Mesendoderm (in vitro differentiated cells): Measurements from ENCODE around the gene FRMD3.

ENCODE experiments used
- DNase-seq: peaks from one replicate; pipeline ENCODE4 v3.0.0; 2013
- H2AK5ac ChIP-seq: 2 replicates; pipeline ENCODE4 v1.6.1; 2013; ENCODE audit warnings: low read length, inconsistent platforms
- H2BK120ac ChIP-seq: 2 replicates; pipeline ENCODE4 v1.6.1; 2013; ENCODE audit warnings: low read depth, mild to moderate bottlenecking, low read length, moderate library complexity, mixed read lengths
- H2BK15ac ChIP-seq: replicated peaks from 2 replicates; pipeline ENCODE4 v1.6.1; 2013; ENCODE audit warnings: low read depth, mild to moderate bottlenecking, moderate library complexity
- H2BK5ac ChIP-seq: 2 replicates; pipeline ENCODE4 v1.6.1; 2013; ENCODE audit warnings: low read length, inconsistent platforms
- H3K18ac ChIP-seq: 2 replicates; pipeline ENCODE4 v1.6.1; 2013; ENCODE audit warnings: mild to moderate bottlenecking, low read length, mixed read lengths
- H3K23ac ChIP-seq: one replicate; pipeline ENCODE4 v1.6.1; 2013; ENCODE audit warnings: low read length
- H3K27ac ChIP-seq: 2 replicates; pipeline ENCODE4 v1.5.1; 2013; ENCODE audit warnings: low read depth, mild to moderate bottlenecking, inconsistent platforms, low read length, moderate library complexity
- H3K27me3 ChIP-seq: 2 replicates; pipeline ENCODE4 v1.6.1; 2013; ENCODE audit warnings: low read length, control low read depth, mild to moderate bottlenecking, inconsistent platforms; ENCODE audit not compliant: insufficient read depth, poor library complexity
- H3K36me3 ChIP-seq: 2 replicates; pipeline ENCODE4 v1.6.1; 2013; ENCODE audit warnings: low read length, inconsistent platforms; ENCODE audit not compliant: control insufficient read depth, insufficient read depth
- H3K4ac ChIP-seq: one replicate; pipeline ENCODE4 v1.6.1; 2013; ENCODE audit warnings: low read depth, mild to moderate bottlenecking, low read length, moderate library complexity
- H3K4me1 ChIP-seq: 2 replicates; pipeline ENCODE4 v1.6.1; 2013; ENCODE audit warnings: low read depth, low read length, inconsistent platforms; ENCODE audit not compliant: control insufficient read depth
- H3K4me2 ChIP-seq: 2 replicates; pipeline ENCODE4 v1.6.1; 2013; ENCODE audit warnings: low read length
- H3K4me3 ChIP-seq: 2 replicates; pipeline ENCODE4 v1.5.1; 2013; ENCODE audit warnings: mild to moderate bottlenecking, low read length
- H3K56ac ChIP-seq: one replicate; pipeline ENCODE4 v1.6.1; 2013; ENCODE audit warnings: low read length
- H3K79me1 ChIP-seq: 2 replicates; pipeline ENCODE4 v1.6.1; 2013; ENCODE audit warnings: low read length, inconsistent platforms
- H3K79me2 ChIP-seq: 2 replicates; pipeline ENCODE4 v1.6.1; 2013; ENCODE audit warnings: mild to moderate bottlenecking, low read length; ENCODE audit not compliant: control insufficient read depth, insufficient read depth
- H3K9ac ChIP-seq: 2 replicates; pipeline ENCODE4 v1.6.1; 2013; ENCODE audit warnings: low read length, inconsistent platforms
- H4K5ac ChIP-seq: one replicate; pipeline ENCODE4 v1.6.1; 2013; ENCODE audit warnings: low read length
- H4K8ac ChIP-seq: one replicate; pipeline ENCODE4 v1.6.1; 2013; ENCODE audit warnings: low read depth, mild to moderate bottlenecking, control low read depth, low read length, moderate library complexity
- WGBS: extraction: QIAGEN DNeasy Blood & Tissue Kit; methylation state at CpG from one replicate; pipeline ENCODE4 v1.1.7; 2013; ENCODE audit warnings: low lambda C conversion rate, missing lambda C conversion rate; ENCODE audit not compliant: insufficient coverage; ENCODE audit errors: extremely low coverage; 5-methylcytosine and 5-hydroxymethylcytosine counted together

Gene FRMD3

DNA sequence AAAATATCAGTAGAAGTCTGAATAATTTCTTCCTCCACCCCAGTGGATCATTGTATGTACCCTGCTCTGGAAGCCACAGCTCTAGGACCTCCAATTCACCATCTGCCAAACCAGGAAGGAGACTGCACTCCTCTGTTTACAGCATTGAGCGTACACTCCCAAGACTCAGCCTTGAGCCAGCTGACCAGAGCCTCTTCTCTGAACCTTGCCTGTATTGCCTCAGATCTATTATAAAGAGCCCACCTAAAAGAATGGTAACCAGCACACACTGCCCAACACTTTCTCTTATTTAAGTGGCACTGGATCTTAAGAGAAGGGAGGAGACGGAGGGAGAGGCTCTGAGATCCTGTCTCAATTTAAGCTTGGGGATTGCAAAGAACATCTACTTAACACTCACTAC, 257.4 kb downstream of the FRMD3 start:
- no peaks in the 10 kb centered on the region for H3K27me3 ChIP-seq
- H2BK5ac ChIP-seq = no peak overlapping the region
- H3K4ac ChIP-seq = no peak overlapping the region
- H3K9ac ChIP-seq = no peak overlapping the region
- no peaks in the 10 kb centered on the region for H3K79me1 ChIP-seq
- no peaks in the 10 kb centered on the region for H3K36me3 ChIP-seq
- H2AK5ac ChIP-seq = no peak overlapping the region
- no peak for DNase-seq
- WGBS = no CpG with 5 or more reads among the region's 2 CpGs
- no peak overlapping the region for H3K4me2 ChIP-seq
- H3K79me2 ChIP-seq = no peaks in the 10 kb centered on the region
- no peak overlapping the region for H3K18ac ChIP-seq
- H3K23ac ChIP-seq = no peak overlapping the region
- no peak overlapping the region for H3K56ac ChIP-seq
- H3K4me3 ChIP-seq = no peak overlapping the region
- no peak overlapping the region for H2BK120ac ChIP-seq
- H4K5ac ChIP-seq = no peak overlapping the region
- H2BK15ac ChIP-seq = no peak overlapping the region
- no peaks in the 10 kb centered on the region for H3K4me1 ChIP-seq
- no peak overlapping the region for H4K8ac ChIP-seq
- no peak overlapping the region for H3K27ac ChIP-seq

DNA sequence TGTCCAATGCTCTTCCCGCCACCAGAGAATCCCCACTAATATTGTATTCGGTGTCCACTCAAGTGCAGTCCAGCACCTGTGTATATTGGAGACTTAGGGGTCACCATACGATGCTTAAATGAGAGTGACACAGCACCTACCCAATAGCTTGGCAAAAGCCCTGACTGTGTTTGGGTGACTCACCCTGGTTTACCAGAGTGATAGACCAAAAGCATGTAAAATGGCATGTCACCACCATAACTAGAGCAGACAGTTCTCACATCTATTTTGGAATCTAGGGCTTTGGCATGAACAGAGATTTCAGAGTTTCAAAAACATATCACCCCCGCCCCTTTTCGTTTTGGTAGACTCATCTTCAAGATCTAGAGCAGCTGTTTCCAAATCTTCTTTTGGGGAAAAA, 257.9 kb downstream of the FRMD3 start:
- no peak overlapping the region for H3K4me2 ChIP-seq
- no peaks in the 10 kb centered on the region for H3K79me2 ChIP-seq
- no peak overlapping the region for H3K18ac ChIP-seq
- no peak overlapping the region for H3K23ac ChIP-seq
- no peak overlapping the region for H3K4me3 ChIP-seq
- no peak overlapping the region for H3K27ac ChIP-seq
- no peak overlapping the region for H2BK120ac ChIP-seq
- no peak overlapping the region for H4K5ac ChIP-seq
- no peaks in the 10 kb centered on the region for H3K79me1 ChIP-seq
- H3K4ac ChIP-seq = no peak overlapping the region
- no peaks in the 10 kb centered on the region for H3K27me3 ChIP-seq
- no CpG with 5 or more reads among the region's 5 CpGs for WGBS
- no peaks in the 10 kb centered on the region for H3K4me1 ChIP-seq
- no peak overlapping the region for H2BK5ac ChIP-seq
- H4K8ac ChIP-seq = no peak overlapping the region
- no peak overlapping the region for H2AK5ac ChIP-seq
- no peak for DNase-seq
- no peaks in the 10 kb centered on the region for H3K36me3 ChIP-seq
- no peak overlapping the region for H2BK15ac ChIP-seq
- no peak overlapping the region for H3K9ac ChIP-seq
- no peak overlapping the region for H3K56ac ChIP-seq

DNA sequence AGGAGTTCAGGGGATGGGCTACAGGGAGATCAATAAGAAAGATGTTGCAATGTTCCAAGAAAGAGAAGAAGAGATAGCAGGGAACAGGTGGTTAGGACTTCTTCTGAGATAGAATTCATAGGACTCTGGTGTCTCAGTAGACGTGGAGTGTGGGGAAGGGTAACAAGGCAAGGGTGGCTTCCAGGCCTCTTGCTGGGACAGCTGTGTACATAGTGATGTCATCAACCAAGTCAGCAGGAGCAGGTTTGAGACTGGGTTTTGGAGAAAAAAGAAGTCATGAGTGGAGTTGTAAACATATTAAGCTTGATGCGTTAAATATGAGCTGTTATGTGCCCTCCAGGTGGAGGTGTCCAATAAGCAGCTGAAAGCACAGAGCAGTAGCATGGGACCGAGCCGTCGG, 263.4 kb downstream of the FRMD3 start:
- DNase-seq = no peak
- Histone ChIP-seq H4K5ac (no peak overlapping the region), H3K4ac (no peak overlapping the region), H3K18ac (no peak overlapping the region), H2BK120ac (no peak overlapping the region), H3K79me1 (no peaks in the 10 kb centered on the region), H3K36me3 (no peaks in the 10 kb centered on the region), H3K23ac (no peak overlapping the region), H3K4me3 (no peak overlapping the region), H3K27ac (no peak overlapping the region), H3K79me2 (no peaks in the 10 kb centered on the region), H2AK5ac (no peak overlapping the region), H4K8ac (no peak overlapping the region), H2BK15ac (no peak overlapping the region), H3K9ac (no peak overlapping the region), H3K4me2 (no peak overlapping the region), H2BK5ac (no peak overlapping the region), H3K56ac (no peak overlapping the region), H3K4me1 (no peaks in the 10 kb centered on the region), H3K27me3 (no peaks in the 10 kb centered on the region)
- WGBS = no CpG with 5 or more reads among the region's 5 CpGs

DNA sequence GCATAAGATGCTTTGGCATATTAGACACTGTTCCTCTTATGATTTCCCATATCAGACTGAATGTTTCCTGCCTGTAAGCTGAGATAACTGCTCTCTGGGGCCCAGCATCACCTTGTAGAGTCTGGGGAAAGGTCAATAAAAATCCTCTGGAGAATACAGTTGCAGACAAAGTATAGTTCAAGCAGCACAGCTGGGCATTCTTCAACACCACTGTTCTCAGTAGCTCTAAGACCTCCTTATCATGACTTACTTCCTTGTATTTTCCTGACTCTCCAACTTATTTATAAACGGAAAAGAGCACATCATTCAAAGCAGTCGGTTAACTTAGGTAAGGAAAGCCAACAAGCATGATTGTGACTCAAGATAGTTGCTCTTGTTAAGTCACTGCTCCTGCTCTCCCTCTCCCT, 266.5 kb downstream of the FRMD3 start:
- no peak overlapping the region for H3K23ac ChIP-seq
- peaks cover 4% of the 10 kb centered on the region for H3K4me1 ChIP-seq
- no peaks in the 10 kb centered on the region for H3K79me1 ChIP-seq
- H2AK5ac ChIP-seq = no peak overlapping the region
- no peak overlapping the region for H2BK15ac ChIP-seq
- H4K5ac ChIP-seq = no peak overlapping the region
- no peaks in the 10 kb centered on the region for H3K79me2 ChIP-seq
- no peak overlapping the region for H3K4ac ChIP-seq
- H4K8ac ChIP-seq = no peak overlapping the region
- H3K18ac ChIP-seq = no peak overlapping the region
- H3K27ac ChIP-seq = no peak overlapping the region
- no peaks in the 10 kb centered on the region for H3K27me3 ChIP-seq
- H3K56ac ChIP-seq = no peak overlapping the region
- H3K9ac ChIP-seq = no peak overlapping the region
- no peak overlapping the region for H3K4me3 ChIP-seq
- no peaks in the 10 kb centered on the region for H3K36me3 ChIP-seq
- H2BK5ac ChIP-seq = no peak overlapping the region
- no peak overlapping the region for H2BK120ac ChIP-seq
- H3K4me2 ChIP-seq = no peak overlapping the region
- WGBS = no CpG with 5 or more reads among the region's 2 CpGs
- no peak for DNase-seq

DNA sequence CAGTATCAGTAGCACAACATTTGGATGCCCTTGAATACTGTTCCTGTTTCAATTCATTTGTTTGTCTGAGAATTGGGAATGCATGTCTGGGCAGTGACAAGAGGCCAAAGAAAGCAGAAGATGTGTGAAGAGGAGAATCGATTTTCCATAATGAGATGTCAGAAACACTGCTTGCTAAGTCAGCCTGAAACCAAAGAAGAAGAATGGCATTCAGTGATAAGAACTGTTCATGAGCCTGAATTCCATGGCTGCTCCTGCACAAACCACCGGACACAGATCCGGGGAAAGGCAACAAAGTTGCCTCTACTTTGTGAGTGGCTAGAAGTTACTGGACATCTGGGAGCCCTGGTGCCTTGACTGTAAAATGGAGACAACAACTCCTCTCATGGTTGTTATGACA, 268.1 kb downstream of the FRMD3 start:
- no peaks in the 10 kb centered on the region for H3K79me1 ChIP-seq
- no peak overlapping the region for H3K4ac ChIP-seq
- H3K4me3 ChIP-seq = no peak overlapping the region
- H3K27ac ChIP-seq = no peak overlapping the region
- H3K56ac ChIP-seq = no peak overlapping the region
- no peak overlapping the region for H4K5ac ChIP-seq
- H3K23ac ChIP-seq = no peak overlapping the region
- WGBS = no CpG with 5 or more reads among the region's 3 CpGs
- H3K4me1 ChIP-seq = peaks cover 4% of the 10 kb centered on the region
- H2BK15ac ChIP-seq = no peak overlapping the region
- no peak overlapping the region for H3K18ac ChIP-seq
- no peaks in the 10 kb centered on the region for H3K36me3 ChIP-seq
- H4K8ac ChIP-seq = no peak overlapping the region
- no peak overlapping the region for H2BK120ac ChIP-seq
- no peaks in the 10 kb centered on the region for H3K79me2 ChIP-seq
- no peak for DNase-seq
- H2BK5ac ChIP-seq = no peak overlapping the region
- no peak overlapping the region for H3K9ac ChIP-seq
- H2AK5ac ChIP-seq = no peak overlapping the region
- H3K27me3 ChIP-seq = no peaks in the 10 kb centered on the region
- H3K4me2 ChIP-seq = no peak overlapping the region

DNA sequence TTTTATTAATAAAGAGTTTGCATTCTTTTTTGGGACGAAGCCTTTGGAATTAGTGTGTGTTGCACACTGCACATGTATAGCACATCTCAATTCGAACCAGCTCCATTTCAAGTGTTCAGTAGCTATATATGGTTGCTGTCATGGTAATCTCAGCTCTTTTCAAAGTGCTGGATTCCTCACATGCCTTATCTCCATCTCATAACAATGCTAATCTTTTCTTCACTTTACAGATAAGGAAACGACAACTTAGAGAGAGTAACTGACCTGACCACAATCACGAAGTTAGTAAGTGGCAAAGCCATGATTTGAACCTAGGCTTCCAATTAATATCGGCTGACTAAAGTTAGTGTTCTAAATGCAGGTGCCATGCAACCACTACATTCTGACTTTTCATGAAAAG, 270.5 kb downstream of the FRMD3 start:
- no peak overlapping the region for H3K23ac ChIP-seq
- no peaks in the 10 kb centered on the region for H3K79me1 ChIP-seq
- H2BK5ac ChIP-seq = no peak overlapping the region
- H3K56ac ChIP-seq = no peak overlapping the region
- peaks cover 4% of the 10 kb centered on the region for H3K4me1 ChIP-seq
- no peak overlapping the region for H4K5ac ChIP-seq
- WGBS = no CpG with 5 or more reads among the region's 5 CpGs
- no peak overlapping the region for H2BK120ac ChIP-seq
- H3K27me3 ChIP-seq = no peaks in the 10 kb centered on the region
- H3K9ac ChIP-seq = no peak overlapping the region
- no peak overlapping the region for H3K4ac ChIP-seq
- no peak overlapping the region for H2AK5ac ChIP-seq
- peak; percentile 69 for DNase-seq
- H4K8ac ChIP-seq = no peak overlapping the region
- H3K27ac ChIP-seq = no peak overlapping the region
- no peak overlapping the region for H3K18ac ChIP-seq
- H3K4me3 ChIP-seq = no peak overlapping the region
- H3K79me2 ChIP-seq = no peaks in the 10 kb centered on the region
- no peak overlapping the region for H3K4me2 ChIP-seq
- no peak overlapping the region for H2BK15ac ChIP-seq
- H3K36me3 ChIP-seq = no peaks in the 10 kb centered on the region
